Stimulated activated naive CD8-positive, alpha-beta T cell treated with anti-CD3 and anti-CD28 coated beads, Interleukin-15, Interleukin-2, amounts not matched to agents 100 ng/mL and 50 ng/mL, for 24 hours (primary cell): ENCODE results near the gene WRAP73.

Experiments
- H3K27ac Mint-ChIP-seq: one replicate; pipeline ENCODE4 v1.8.0; 2021; ENCODE audit warnings: mild to moderate bottlenecking, mixed read lengths
- H3K27me3 Mint-ChIP-seq: one replicate; pipeline ENCODE4 v1.8.0; 2021; ENCODE audit warnings: mixed read lengths
- H3K36me3 Mint-ChIP-seq: one replicate; pipeline ENCODE4 v1.8.0; 2021; ENCODE audit warnings: low read depth, mixed read lengths
- H3K4me1 Mint-ChIP-seq: one replicate; pipeline ENCODE4 v1.8.0; 2021; ENCODE audit warnings: low read depth, mixed read lengths
- H3K4me3 Mint-ChIP-seq: one replicate; pipeline ENCODE4 v1.8.0; 2021; ENCODE audit warnings: mild to moderate bottlenecking, mixed read lengths
- H3K9me3 Mint-ChIP-seq: one replicate; pipeline ENCODE4 v1.8.0; 2021; ENCODE audit warnings: mixed read lengths

Gene WRAP73, protein sequence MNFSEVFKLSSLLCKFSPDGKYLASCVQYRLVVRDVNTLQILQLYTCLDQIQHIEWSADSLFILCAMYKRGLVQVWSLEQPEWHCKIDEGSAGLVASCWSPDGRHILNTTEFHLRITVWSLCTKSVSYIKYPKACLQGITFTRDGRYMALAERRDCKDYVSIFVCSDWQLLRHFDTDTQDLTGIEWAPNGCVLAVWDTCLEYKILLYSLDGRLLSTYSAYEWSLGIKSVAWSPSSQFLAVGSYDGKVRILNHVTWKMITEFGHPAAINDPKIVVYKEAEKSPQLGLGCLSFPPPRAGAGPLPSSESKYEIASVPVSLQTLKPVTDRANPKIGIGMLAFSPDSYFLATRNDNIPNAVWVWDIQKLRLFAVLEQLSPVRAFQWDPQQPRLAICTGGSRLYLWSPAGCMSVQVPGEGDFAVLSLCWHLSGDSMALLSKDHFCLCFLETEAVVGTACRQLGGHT

DNA sequence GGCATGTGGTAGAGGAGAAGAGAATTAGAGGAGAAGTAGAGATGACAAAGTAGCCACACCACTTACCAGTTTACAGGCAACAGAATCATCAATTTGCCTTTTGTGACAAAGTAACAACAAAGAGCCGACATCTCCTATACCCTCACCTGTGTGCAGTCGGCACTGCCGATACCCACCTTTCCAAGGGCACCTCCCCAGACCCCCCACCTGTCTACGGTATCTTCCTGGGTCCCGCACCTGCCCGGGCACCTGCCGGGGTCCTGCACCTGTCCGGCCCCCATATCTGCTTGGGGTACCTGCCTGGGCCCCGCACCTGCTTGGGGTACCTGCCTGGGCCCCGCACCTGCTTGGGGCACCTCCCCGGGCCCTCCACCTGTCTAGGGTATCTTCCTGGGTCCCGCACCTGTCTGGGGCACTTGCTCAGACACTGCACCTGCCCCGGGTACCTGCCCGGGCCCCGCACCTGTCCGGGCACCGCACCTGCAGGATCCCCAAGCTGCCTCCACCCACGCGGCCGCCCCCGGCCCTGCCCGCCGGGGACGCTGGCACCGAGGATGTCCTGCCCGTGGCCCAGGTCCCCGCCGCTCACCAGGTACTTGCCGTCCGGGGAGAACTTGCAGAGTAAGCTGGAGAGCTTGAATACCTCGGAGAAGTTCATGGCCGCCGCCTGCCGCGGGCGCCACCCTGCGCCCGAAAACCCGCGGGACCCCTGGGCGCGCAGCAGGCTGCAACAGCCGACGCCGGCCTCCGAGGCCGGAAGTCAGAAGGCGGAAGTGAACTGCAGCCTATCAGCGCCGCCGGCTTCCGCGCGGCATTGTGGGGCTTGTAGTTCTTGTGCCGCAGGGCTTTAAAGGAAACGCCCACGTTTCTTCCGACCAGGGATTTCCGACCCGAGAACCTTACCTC is at the start of gene WRAP73:
TSS of gene WRAP73 (minus strand) at position 762 of the 906 bp plus-strand sequence. CDS start at position 658, 104 bp downstream.
- peak within 1 kb of the TSS; percentile 40 for H3K27ac Mint-ChIP-seq
- H3K4me3 Mint-ChIP-seq = peak within 1 kb of the TSS; percentile 84
- H3K27me3 Mint-ChIP-seq = peaks cover 22% of the 10 kb centered on the region
- peaks cover 18% of the 10 kb centered on the region for H3K36me3 Mint-ChIP-seq
- peaks cover 24% of the 10 kb centered on the region for H3K4me1 Mint-ChIP-seq
- H3K9me3 Mint-ChIP-seq = no peaks in the 10 kb centered on the region

DNA sequence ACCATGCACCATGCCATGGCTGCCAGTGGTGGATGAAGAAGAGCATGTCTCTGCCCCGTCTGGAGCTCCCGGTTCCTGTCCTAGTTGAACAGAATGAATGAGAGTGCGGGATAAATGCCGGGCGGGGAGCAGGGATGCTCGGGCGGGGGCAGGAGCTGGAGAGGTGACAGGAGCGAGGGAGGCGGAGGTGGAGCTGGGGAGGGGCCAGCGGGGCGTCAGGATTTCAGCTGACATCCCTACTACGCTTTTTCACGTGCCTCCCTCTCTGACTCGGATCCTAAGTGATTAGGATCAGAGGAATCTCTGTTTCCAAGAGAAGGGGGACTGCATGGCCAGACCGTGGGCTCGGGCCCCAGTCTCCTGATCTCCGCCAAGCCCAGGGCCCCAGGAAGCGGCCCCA is 49.7 kb upstream of the WRAP73 start:
- Mint-ChIP-seq H3K36me3 (no peaks in the 10 kb centered on the region), H3K4me3 (no peak overlapping the region), H3K4me1 (peaks cover 5% of the 10 kb centered on the region), H3K27me3 (no peaks in the 10 kb centered on the region), H3K9me3 (no peaks in the 10 kb centered on the region), H3K27ac (no peak overlapping the region)

DNA sequence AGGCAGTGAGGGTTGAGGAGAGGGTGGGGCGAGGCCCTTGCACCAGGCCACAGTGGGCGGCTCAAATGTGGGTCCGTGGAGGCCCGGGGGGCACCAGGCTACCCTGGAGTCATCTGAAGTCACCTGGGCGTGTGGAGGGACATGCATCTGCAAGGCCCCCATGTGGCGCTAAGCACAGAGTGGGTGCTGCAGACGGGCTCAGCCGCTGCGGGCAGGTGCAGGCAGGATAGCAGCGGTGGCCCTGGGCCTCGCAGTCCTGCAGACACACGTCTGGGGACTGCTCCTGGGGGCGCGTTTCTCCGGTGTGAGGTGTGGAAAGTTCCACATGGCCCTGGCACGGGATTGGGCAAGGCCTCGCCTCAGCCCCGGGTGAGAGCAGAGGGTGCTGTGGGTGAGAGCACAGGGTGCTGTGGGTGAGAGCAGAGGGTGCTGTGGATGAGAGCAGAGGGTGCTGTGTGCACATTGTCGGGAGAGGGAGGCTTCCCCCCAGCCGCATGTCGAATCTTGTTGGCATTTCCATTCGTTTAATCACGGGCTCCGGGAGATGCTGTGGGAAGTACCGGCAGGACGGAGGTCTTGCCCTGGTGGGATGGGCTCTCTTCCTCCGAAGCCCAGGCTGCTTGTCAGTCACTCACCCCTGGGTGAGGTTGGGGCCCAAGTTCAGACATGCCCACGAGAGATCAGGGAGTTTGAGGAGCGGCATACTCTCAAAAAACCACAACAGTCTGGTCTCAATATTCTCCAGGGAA is 48.9 kb upstream of the WRAP73 start:
- no peak overlapping the region for H3K27ac Mint-ChIP-seq

DNA sequence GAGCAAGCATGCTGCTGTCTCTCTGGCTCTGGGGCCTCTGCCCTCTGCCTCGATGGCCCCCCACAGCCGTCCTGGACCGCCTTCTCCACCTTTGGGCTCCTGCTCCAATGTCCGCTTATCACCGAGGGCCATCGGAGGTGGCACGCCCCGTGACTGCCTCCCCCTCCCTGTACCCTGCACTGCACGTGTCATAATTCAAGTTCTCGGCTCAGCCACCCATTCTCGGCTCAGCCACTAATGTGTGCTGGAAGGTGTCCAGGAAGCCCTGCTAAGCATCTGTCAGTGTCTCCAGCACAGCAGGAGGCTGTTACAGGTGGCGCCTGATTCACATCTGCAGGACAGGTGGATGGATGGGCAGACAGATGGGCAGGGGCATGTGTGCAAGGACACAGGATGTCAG is 47.9 kb upstream of the WRAP73 start:
- no peaks in the 10 kb centered on the region for H3K36me3 Mint-ChIP-seq
- H3K4me3 Mint-ChIP-seq = no peak overlapping the region
- H3K27me3 Mint-ChIP-seq = no peaks in the 10 kb centered on the region

More for the DNA sequence above, 48.9 kb upstream of the WRAP73 start:
- H3K9me3 Mint-ChIP-seq = no peaks in the 10 kb centered on the region
- no peaks in the 10 kb centered on the region for H3K27me3 Mint-ChIP-seq
- no peak overlapping the region for H3K4me3 Mint-ChIP-seq
- no peaks in the 10 kb centered on the region for H3K36me3 Mint-ChIP-seq
- no peaks in the 10 kb centered on the region for H3K4me1 Mint-ChIP-seq

DNA sequence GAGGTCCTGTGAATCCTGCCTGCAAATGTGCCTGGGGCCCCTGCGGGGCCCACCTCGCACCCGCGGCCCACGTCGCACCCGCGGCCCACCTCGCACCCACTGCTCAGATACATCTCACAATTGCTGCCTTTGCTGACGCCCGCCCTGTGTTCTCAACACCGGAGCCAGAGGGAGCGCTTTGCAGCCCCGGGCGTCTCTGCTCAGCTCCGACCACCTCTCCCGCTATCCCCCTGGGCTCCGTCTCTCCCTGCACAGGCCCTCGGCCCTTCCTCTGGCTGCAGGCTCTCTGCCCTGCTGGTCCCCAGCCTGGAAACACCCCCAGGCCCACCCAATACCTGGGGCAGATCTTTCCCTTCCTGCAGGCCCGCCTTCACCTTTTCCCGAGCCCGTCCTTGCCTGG is 47.2 kb upstream of the WRAP73 start:
- Mint-ChIP-seq H3K4me1 (no peaks in the 10 kb centered on the region), H3K27ac (no peak overlapping the region), H3K36me3 (no peaks in the 10 kb centered on the region), H3K27me3 (no peaks in the 10 kb centered on the region), H3K9me3 (no peaks in the 10 kb centered on the region), H3K4me3 (no peak overlapping the region)

More for the DNA sequence above, 47.9 kb upstream of the WRAP73 start:
- Mint-ChIP-seq H3K4me1 (no peaks in the 10 kb centered on the region), H3K9me3 (no peaks in the 10 kb centered on the region), H3K27ac (no peak overlapping the region)

DNA sequence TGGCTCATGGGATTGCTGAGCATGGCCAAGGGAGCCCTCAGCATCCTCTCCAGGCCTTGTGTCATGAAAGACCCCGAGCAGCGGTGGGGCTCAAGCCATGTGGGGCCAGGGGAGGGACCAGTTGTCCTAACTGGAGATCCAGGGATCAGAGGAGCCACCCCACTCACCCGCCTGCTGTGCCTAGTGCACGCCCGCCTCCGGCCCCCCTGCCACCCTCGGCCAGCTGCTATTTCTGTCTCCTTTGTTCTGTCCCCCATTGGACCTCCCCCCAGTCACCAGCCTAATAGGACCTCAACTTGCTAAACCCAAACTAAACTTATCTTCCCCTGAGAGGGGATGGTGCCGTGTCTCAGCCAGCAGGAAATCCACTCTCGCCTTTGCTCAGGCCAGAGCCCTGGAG is 46.8 kb upstream of the WRAP73 start:
- Mint-ChIP-seq H3K36me3 (no peaks in the 10 kb centered on the region), H3K27ac (no peak overlapping the region), H3K9me3 (no peaks in the 10 kb centered on the region), H3K27me3 (no peaks in the 10 kb centered on the region), H3K4me3 (no peak overlapping the region), H3K4me1 (no peaks in the 10 kb centered on the region)

DNA sequence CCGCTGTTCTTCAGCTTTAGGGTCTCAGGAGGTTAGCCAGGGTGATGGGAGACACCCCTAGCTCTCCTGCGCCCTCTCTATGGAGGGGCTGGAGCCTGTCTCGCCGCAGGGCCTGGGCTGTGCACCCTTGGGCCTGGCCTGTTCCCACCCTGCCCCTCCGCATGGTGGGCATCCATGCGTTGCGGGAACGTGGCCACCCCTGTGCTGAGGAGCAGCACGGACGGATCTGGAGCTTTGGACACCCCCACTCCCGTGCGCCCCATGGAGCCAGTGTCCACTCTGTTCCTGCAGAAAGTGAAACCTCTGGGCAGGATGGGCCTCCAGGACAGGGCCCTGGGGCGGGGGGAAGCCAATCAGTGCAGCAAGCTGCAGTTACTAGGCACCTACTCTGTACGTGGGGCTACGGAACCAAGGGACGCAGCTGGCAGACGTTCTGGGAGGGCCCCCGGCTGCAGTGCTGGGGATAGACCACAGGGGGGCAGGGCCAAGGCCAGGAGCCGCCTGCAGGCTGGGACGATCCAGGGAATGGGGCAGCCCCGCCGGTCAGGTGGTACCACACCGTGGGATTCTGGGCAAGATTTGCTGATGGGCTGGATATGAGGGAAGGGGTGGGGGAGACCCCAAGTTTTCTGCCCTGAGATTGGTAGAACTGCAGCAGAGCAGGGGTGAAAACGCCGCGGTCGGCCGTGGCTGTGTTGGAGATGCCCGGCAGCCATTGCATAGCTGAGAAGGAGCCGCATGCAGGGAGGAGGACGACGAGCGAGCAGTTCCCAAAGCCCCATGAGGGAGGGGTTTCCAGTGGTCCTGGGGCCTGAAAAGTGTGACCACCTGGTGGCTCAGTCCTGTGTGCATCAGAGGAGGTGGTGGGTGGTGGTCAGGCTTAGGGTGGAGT is 45.7 kb upstream of the WRAP73 start:
- H3K9me3 Mint-ChIP-seq = no peaks in the 10 kb centered on the region
- H3K27me3 Mint-ChIP-seq = no peaks in the 10 kb centered on the region

DNA sequence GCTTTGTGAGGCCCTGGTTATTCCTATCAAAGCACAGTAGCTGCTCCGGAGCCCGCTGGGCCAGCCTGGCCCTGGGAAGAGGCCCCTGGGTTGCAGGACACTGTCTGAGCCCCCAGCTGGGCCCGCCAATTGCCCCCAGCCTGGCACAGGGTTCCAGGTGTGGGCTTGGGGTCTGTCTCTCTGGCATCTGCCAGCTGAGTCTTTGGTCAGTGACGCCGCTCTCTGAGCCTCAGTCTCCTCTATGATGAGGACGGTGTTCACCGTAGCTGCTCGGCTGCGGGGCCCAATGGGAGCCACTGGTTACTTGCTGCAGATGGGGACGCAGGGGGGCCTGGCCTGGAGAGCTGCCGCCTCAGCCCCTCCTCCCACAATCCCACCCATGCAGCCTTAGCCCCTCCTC is 43.4 kb upstream of the WRAP73 start:
- H3K27ac Mint-ChIP-seq = no peak overlapping the region

More for the DNA sequence above, 45.7 kb upstream of the WRAP73 start:
- no peak overlapping the region for H3K27ac Mint-ChIP-seq
- no peaks in the 10 kb centered on the region for H3K4me1 Mint-ChIP-seq
- no peaks in the 10 kb centered on the region for H3K36me3 Mint-ChIP-seq
- no peak overlapping the region for H3K4me3 Mint-ChIP-seq

DNA sequence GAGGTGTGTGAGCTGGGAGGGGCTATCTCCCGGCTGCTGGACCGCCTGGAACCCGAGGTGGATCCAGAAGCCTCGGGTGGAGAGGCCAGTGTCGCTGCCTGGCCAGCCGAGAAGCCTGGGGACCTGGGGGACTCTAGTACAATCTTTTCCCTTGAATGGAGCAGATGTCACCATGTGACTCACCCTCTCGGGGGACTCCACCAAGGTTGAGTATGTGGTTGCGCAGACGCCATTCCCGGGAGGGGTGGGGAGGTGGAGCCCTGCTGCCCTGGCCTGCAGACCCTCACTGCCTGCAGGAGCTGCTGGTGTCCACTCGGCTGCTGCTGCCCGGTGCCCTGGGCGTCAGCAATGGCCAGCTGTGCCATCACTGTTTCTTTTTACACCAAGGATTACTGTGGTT is 42.7 kb upstream of the WRAP73 start:
- Mint-ChIP-seq H3K4me1 (no peaks in the 10 kb centered on the region), H3K4me3 (no peak overlapping the region), H3K27me3 (no peaks in the 10 kb centered on the region), H3K27ac (no peak overlapping the region), H3K36me3 (no peaks in the 10 kb centered on the region), H3K9me3 (no peaks in the 10 kb centered on the region)

More for the DNA sequence above, 43.4 kb upstream of the WRAP73 start:
- Mint-ChIP-seq H3K4me3 (no peak overlapping the region), H3K36me3 (no peaks in the 10 kb centered on the region), H3K4me1 (no peaks in the 10 kb centered on the region), H3K9me3 (no peaks in the 10 kb centered on the region), H3K27me3 (no peaks in the 10 kb centered on the region)

DNA sequence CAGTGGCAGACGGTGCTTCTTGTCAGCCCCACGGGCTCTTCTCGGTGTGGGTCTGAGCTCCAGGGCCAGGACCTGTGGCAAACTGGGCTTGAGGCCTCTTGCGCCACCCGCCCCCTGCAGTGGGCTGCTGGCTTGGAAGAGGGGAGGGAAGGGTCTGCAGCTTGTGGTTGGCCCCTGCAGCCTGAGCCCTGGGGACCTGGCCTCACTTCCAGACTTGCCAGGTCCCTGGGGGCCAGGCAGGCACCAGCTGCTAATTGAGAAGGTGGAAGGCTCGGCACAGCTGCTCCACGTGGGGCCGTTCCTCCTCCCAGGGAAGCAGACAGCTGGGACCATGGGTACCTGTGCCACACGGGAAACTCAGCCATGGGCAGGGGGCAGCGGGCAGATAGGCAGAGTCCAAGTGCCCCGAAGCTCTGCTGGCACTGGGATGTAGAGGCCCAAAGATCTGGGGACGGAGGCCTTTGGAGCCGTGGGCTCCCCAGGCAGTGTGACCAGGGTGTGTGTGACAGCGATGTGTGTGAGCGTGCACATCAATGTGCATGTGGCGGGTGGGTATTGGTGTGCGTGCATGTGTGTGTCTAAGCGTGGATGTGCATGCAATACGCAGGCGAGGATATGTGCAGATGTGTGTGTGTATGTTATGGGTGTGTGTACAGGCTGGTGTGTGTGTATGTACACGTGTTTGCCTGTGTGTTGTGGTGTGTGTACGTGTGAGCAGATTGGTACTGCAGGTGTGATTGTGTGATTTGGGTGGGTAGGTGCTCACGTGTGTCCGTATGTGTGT is 41.7 kb upstream of the WRAP73 start:
- H3K4me1 Mint-ChIP-seq = no peaks in the 10 kb centered on the region
- H3K4me3 Mint-ChIP-seq = no peak overlapping the region
- H3K9me3 Mint-ChIP-seq = no peaks in the 10 kb centered on the region
- no peaks in the 10 kb centered on the region for H3K36me3 Mint-ChIP-seq
- no peaks in the 10 kb centered on the region for H3K27me3 Mint-ChIP-seq
- no peak overlapping the region for H3K27ac Mint-ChIP-seq

DNA sequence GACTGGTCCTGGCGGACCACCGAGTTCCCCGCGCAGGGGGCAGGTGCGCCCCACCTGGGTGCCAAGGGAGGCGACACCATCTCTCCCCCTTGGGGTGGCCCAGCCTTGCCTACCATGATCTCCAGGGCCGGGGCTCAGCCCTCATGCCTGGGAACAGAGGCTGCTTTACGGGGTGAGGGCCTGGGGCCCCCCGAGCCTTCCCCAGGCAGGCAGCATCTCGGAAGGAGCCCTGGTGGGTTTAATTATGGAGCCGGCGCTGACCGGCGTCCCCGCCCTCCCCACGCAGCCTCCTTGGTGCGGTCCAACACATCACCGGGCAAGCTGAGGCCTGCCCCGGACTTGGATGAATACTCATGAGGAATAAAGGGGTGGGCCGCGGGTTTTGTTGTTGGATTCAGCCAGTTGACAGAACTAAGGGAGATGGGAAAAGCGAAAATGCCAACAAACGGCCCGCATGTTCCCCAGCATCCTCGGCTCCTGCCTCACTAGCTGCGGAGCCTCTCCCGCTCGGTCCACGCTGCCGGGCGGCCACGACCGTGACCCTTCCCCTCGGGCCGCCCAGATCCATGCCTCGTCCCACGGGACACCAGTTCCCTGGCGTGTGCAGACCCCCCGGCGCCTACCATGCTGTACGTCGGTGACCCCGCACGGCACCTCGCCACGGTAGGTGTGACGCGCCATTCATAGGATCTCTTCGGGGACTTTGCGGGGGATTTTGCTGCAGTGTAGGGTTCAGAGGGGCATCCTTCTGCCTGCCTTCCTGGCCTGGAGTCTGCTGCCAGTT is 40.6 kb upstream of the WRAP73 start:
- H3K27ac Mint-ChIP-seq = no peak overlapping the region
- H3K36me3 Mint-ChIP-seq = no peaks in the 10 kb centered on the region
- H3K27me3 Mint-ChIP-seq = no peaks in the 10 kb centered on the region
- no peaks in the 10 kb centered on the region for H3K9me3 Mint-ChIP-seq
- H3K4me3 Mint-ChIP-seq = no peak overlapping the region
- no peaks in the 10 kb centered on the region for H3K4me1 Mint-ChIP-seq

DNA sequence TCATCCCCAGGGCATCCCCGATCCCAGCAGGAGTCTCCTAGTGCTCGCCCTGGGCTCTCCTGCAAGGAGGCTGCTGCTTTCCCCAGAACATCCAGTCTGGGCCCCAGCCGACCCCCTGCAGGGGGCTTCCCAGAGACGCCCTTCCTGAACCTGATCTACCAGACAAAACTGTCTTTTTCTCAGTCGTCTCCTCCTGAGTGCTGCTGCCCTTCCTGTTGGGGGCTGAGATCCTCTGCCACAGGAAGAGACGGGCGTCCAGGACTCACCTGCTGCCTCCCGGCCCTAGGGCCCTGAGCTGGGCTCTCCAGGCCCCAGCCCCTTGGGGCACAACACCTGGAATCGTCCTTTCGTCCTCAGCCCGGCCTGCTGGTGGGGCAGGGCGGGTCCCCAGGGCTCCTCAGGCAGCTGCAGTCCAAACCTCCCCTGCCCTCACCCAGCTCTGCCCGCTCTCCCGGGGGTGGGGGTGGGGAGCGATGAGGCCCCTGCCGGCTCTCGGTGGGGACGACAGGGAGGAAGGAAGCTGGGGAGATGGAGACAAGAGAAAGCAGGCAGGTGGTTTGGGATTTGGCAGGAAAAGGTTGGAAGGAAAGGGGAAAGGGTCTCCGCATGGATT is 39.3 kb upstream of the WRAP73 start:
- H3K4me3 Mint-ChIP-seq = no peak overlapping the region
- no peaks in the 10 kb centered on the region for H3K9me3 Mint-ChIP-seq
- H3K36me3 Mint-ChIP-seq = no peaks in the 10 kb centered on the region
- H3K27ac Mint-ChIP-seq = no peak overlapping the region
- H3K27me3 Mint-ChIP-seq = no peaks in the 10 kb centered on the region
- H3K4me1 Mint-ChIP-seq = no peaks in the 10 kb centered on the region
